GM21737 (cell line): Measurements from ENCODE around the gene CHD9.
A peak's percentile ranks its signal among the peaks of the same experiment; 100 is the strongest.
"Not testable (repeated sequence)": the region's sequence is repeated elsewhere in the genome, so short reads cannot be mapped to it uniquely, and the experiment has no call there.

Source experiments
- ATAC-seq: cut with Tn5 transposase; IDR thresholded peaks from one replicate; pipeline ENCODE4 v1.9.1; 2021; ENCODE audit warnings: mild to moderate bottlenecking, moderate library complexity; ENCODE audit not compliant: unreplicated experiment

Gene CHD9

DNA sequence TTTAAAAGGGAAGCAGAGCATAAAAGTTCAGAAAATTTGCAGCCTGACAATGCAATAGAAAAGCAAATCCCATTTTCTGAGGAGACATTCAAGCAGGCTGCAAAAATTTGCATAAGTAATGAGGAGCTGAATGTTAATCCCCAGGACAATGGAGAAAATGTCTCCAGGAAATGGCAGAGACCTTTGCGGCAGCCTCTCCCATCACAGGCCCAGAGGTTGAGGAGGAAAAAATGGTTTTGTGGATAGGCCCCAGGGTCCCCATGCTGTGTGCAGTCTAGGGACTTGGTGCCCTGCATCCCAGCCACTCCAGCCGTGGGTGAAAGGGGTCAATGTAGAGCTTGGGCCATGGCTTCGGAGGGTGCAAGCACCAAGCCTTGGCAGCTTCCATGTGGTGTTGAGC, 19.5 kb downstream of the CHD9 start:
- ATAC-seq = not testable (repeated sequence)

DNA sequence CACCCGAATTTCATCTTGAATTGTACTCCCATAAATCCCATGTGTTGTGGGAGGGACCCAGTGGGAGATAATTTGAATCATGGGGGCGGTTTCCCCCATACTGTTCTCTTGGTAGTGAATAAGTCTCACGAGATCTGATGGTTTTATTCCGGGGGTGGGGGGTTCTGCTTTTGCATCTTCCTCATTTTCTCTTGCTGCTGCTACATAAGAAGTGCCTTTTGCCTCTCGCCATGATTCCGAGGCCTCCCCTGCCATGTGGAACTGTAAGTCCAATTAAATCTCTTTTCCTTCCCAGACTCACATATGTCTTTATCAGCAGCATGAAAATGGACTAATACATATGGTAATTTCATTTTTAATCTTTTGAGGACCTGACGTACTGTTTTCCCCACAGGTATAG, 20.7 kb downstream of the CHD9 start:
- ATAC-seq = not testable (repeated sequence)

DNA sequence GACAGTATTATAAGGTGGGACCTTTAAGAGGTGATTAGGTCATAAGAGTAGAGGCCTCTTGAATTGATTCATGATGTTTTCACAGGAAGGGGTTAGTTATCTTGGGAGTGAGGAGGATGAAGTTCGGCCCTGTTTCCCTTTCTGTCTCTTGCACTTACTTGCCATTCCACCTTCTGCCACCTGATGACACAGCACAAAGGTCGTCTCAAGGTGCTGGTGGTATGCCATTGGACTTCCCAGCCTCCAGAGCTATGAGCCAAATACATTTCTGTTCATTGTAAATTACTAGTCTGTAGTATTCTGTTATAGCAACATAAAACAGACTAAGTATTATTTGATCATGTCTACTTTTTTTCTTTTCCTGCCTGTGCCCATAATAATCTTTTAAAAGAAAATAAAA, 23.5 kb downstream of the CHD9 start:
- no peak for ATAC-seq

DNA sequence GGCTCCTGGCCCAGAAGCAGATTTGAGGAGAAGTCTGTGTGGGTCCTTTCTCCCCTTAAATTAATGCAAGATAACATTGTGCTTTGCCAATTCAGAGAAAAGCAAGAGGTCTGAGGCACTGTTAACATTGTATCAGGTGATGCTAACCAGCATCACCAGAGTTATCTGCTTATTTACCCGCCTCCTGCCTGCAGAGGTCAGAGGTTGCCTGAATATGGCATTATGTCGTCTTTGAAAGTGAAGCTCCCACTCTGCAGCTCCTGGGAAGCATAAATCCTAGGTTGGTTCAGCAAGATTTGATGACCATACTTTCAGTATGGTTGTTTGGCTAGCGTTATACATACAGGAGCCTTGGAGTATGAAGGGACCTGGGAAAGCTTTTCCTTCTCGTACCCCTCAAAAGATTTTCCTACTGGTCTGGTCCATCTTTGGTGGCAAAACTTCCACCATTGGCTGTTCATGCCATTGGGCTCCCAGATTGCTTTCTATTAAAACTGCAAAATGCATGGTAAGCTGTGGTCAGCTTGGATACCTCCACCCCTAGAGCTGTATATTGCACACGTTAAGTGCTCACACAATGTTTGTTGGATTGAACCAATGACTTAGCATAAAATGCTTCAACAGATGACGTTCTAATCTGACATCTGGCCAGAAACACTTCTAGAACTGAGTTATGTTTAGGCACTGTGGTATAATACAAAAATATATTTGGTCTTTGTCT, 24.1 kb downstream of the CHD9 start:
- no peak for ATAC-seq

DNA sequence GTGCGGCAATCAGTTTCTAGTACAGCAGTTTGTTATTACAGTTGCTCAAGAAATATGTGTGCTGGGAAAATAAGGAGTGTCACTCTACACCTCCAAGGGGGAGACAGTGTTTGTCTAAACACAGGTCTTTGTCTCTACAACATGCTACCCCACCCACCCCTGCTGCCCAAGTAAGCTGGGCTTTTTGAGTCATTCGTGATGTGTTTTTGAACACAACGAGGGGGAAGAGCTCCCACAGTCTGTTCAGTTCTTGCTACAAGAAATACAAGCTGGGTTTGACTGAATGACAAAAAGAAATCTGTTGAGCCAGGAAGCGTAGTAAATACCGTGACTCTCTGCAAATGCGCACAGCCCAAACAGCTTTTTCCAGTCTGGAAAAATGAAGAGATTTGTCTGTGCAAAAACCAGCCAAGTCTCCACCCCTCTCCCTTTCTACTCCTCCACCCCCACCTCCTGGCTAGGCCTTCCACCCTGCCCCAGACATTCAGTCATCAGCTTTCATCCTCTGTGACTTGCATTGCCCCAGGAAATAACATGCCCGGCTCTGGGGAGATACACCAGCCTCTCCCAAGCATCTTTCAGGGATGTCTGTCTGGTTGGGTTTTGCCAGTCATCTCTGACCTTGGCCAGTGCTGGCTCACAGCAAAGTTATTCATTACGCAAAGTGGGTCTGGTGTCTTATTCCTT, 25.7 kb downstream of the CHD9 start:
- ATAC-seq = no peak

DNA sequence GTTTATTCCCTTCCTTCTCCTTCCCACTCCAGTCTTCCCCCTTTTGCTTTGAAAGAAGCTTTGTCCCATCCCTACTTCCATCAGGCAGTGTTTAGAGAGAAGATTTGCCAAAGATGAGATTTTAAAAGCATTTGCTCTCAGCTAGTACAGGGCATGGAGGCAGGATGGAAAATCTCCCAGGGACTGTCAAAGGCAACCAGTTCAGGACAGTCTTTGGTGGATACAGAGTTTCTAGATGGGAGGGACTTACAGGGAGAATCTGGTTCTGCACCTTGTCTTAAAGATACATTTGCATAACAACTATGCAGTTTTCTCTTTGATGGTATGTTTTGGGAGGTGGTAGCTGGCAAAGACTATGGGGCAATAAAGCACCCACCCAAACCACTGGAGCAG, 26.2 kb downstream of the CHD9 start:
- ATAC-seq = no peak

DNA sequence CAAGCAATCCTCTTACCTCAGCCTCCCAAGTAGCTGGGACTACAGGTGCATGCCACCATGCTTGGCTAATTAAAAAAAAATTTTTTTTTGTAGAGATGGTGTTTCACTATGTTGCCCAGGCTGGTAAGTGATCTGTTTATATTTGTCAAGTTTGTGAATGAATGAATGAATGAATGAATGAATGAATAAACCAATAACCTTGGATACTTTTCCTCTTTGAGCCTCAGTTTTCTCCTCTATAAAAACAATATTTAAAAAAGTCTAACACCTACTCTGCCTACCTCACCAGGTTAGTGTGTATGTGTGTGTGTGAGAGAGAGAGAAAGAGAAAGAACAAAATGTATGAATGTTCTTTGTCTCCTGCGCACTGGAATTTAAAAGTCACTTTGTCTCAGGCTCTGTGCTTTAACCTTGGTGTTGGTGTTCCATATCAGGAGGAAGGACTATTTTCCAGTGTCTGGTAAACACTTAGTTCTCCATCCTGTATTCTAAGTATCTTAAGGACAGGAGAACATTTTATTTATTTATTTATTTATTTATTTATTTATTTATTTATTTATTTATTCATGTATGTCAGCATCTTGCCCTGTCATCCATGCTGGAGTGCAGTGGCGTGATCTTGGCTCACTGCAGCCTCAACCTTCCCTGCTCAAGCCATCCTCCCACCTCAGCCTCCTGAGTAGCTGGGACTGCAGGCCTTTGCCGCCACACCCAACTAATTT, 27.1 kb downstream of the CHD9 start:
- no peak for ATAC-seq

DNA sequence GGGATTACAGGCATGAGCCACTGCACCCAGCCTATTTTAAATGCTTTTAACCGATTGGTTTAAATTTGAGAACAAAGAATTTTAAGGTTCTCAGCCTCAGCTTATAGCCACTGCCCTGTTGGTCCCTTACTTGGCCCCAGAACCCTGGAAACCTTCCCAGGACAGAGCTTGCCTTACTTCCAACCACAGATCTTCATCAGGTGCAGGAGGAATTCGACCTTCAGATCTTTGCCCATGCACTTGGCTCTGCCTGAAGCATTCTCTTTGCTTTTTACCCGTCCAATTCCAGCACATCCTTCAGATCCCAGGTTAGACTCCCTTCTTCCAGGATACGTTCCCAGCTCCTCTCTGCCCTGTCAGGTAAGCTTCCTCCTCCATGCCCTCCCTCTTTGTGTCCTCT, 27.7 kb downstream of the CHD9 start:
- no peak for ATAC-seq

DNA sequence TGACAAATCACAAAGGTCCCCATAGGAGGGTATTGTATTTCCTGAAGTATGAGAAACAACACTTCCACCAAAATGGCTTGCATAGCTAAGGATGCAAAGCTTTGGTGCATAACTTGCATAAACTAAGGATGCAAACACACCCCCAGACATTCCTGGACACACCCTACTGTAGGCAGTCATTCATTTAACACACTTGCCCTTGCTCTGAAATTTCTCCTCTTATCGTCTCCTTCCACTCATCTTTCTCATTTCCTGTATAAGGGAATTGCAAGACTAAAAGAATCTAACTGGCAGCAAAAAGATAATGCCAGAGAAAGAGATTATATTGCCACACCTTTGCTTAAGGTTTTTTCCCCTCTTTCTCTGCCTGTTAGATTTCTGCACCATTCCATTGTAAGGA, 28.3 kb downstream of the CHD9 start:
- ATAC-seq = no peak

DNA sequence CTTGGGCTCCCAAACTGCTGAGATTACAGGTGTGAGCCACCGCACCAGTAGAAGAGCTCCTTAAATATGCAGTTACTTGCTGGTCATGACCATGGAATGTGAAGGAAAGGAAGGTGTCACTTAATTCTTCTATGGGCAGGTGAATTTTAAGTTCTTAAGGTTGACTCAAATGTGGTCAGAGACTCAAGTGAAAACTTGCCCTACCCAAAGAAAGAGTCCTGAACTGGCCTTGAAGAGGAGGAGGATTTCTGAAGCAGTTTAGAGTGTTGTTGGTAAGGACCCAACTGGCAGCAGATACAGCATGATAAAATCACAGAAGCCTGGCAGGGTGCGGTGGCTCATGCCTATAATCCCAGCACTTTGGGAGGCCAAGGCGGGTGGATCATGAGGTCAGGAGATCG, 29.4 kb downstream of the CHD9 start:
- ATAC-seq = no peak

DNA sequence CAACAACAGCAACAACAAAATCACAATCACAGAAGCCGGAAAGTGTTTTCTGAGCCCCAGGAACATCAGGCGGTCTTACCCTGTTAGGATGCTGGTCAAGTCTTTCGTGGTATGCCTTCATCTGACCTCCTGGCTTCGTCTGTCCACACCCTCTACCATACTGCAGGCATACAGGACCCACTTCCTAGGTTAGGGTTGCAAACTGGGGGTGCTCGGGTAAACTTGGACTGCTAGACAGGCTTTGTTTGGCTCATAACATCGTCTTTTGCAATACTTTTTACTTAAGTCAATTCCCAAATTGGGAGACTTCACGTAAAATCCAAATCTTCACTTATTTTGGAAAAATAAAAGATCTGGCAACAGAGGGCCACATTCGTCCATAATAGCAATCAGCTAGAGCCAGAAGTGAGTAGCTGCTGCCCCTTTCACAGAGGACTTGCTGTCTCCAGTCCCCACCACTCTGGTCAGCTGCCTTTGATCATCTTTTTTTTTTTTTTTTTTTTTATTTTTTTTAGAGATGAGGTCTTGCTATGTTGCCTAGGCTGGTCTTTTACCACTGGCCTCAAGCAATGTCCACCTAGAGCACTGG, 30.0 kb downstream of the CHD9 start:
- no peak for ATAC-seq

DNA sequence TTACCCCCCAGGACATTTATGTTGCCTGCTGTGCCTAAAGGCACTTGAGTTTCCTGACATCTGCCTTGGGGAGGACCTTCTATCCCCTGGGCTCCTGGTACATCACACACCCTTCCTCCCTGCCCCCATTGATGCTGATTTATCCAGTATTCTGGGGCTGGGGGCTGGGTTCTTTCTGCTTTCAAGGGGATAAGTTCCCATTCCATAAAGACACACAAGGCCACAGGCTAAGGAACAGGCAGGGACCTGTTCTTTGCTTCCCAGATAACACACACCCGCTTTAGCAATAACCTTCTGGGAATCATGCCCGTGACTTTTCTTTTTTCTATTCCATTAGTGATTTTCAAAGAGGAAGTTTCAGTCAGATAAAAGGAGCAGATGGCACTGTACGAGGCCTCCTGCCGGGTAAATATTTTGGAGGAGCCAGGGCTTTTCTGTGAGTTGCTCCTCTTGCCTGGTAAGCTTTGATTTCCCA, 30.6 kb downstream of the CHD9 start:
- no peak for ATAC-seq

DNA sequence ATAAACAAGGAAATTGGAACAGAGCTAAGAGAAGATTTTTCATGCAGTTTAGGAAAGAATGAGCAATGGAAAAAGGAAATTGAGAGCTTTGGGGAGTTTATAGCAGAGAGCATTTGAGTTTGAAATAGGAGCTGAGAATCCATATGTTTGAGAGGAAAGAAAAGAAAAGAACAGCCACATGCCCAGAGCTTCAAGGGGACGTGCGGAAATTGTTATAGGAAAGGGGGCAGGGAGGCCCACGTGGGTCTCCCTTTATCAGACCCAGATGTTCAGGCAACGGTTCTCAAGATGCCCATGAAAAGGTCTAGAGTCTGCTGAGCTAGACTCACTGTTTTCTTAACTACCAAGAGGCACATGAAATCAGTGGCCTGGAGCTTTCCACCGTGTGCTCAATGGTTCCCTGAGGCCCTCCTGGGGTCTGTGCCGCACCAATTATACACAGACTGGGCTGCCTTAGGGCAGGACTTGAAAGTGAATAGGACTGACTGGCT, 31.2 kb downstream of the CHD9 start:
- no peak for ATAC-seq

DNA sequence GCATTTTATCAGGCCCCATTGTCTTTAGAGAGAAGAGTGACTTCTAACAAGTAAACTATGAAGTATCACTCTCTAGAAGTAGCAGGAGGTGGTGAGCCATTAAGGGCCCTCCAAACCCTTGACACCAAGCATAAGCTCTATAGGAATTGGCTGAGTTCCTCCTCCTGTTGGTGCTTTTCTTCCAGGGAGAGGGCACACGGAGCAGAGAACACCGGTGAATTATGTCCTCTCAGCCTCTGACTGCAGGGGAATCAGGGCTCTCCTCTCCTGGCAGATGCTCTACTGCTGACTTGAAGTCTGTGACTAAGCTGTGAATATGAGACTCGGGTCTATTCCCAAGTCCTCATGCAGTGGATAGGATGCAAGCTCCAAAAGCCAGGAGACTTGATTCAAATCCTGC, 32.3 kb downstream of the CHD9 start:
- no peak for ATAC-seq

DNA sequence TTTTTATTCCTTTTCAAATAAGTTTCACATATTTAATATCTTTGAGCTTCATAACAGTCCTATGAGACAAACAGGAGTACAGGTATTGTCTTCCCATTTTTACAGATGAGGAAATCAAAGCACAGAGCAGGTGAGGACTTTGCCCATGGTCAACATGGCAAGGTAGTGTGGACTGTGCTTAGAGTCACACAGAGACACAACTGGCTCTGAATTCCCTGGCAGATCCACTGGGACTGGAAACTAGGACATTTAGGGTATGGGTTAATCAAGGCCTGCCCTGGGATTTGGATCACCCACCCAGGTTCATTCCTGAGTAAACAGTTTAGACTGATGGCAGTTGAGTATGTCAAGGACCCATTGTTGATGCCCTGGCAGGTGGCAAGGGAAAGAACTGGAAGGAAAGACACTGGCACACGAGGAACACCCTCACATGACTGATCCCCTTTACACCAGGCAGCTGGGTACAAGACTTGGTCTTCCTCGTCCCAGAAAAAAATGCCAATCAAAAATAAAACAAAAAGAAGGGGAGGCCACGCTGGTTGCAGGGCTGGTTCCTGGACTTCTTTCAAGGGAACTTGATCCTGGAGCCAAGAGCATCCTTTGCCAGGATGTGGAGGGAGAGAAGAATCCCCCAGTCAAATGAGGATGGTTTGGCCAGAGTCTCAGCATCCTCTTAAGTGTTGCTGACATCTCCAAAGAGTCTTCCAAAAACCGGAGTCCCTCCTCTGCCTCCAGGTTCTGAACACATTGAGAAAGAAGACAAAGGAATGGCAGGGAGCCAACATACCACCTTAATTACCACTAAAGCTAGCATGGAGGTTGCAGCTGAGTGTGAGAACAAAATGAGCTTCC, 34.9 kb downstream of the CHD9 start:
- no peak for ATAC-seq

DNA sequence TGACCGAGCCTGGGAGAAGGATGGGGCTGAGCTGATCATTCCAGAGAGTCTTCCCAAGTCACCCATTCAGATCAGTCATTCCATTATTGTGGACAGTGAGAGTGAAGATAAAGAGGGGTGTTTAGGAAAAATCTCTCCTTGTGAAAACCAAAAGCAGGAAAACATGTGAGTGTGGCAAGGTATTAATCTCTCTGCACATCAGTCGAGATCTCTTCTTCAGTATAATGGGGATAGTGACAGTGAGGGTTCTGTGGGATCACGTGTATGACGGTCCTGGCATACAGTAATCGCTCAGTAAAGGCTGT, 35.4 kb downstream of the CHD9 start:
- ATAC-seq = no peak

DNA sequence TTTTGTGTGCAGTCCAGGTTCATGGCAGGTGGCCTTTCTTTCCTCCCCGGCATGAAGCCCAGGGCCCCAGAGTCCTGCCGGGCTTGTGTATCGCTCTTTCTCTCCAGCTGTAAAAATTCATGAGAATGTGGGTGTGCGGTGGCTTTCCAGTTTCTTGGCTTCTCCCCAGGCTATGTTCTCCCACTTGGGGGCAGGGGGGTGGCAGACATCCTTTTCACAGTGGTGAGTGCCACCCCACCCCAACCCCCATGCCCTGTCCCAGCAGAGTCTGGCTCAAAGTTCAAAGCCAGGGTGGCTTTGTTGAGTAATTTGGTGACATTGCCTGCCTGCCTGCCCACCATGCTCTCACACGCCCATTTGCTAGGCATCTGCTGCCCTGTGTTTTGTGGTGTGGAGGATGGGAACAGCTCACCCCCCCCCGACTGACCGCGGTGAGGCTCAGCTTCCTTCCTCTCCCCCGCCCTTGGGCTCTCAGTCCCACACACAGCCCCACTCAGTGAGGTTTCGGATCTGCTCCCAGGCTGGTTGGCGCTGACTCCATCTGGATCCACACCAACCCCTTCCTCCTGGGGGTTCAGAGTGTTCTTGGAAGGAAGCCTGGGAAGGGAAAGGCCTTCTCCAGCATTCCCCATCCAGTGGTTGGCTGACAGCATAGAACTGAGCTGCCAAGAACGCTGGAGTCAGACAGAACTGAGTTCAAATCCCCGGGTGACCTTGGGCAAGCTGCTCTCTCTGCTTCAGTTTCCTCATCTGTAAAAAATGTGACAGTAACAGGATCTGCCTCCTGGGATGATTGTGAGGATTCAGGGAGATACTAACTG, 36.0 kb downstream of the CHD9 start:
- ATAC-seq = peak; percentile 44

DNA sequence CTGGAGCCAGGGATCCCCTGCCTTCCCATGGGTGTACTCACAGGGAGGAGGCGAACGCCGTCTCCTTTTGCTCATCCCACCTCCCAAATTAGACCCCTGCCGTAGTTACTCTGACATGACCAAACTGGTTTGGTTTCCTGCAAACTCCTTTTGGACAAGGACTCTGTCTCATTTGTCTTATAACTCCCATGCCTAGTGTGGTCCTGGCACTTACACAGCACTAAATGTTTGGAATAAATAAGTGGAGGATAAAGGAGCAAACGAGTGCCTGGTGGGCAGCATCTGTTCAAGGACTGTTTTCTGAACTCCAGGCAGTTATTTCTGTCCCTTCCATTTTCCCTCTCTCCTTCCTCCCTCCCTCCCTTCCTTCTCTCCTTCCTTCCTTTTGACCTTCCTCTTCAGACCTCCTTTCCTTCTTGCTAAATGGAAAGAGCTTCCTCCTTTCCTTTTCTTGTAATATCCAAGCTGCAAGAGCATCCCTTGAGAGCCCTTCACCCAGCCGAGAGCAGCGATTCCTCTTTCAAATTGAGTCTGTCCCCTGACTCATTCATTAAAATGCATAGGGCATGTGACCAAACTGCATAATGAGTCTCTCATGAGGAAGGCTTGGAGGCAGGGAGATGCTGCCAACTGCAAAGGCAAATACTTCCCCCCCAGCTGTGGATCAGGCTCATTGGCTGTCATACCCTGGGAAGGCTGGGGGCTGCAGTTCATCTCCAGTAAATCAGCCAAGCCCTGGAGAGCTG, 36.8 kb downstream of the CHD9 start:
- peak; percentile 35 for ATAC-seq

DNA sequence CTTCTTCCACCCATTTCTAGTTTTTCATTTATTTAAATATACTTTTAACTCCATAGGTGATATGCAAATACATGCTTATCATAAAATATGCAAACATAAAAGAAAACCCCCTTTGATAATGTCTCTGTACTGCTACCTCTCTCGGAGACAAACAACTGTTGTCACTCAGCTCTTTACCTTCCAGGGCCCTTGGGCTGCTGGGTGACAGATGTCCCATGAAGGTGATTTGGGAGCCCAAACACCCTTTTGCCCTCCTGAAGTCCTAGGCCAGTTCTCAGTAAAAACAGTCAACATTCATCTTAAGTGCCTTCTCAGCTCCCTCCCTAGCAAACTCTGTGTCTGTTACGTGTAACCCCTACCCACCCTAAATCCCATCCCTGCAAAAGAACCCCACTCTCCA, 37.5 kb downstream of the CHD9 start:
- ATAC-seq = no peak
